Psoas muscle (tissue), 8 donors: ENCODE measurements around the gene KCNMB4. TPM values are rescaled to one million over a fixed set of nuclear protein-coding genes. Genes with fewer than 3 reads are reported as not detected.

Experiments used
- ATAC-seq, 4 donors: fragments of 200-7000 bp; cut with Tn5 transposase; one replicate each; pipeline ENCODE4 v1.9.1; 2020; ENCODE audit warnings: moderate library complexity in 3 of 4, mild to moderate bottlenecking in 2 of 4
- DNase-seq, 2 donors: peaks; one replicate each; pipeline ENCODE4 v3.0.0-alpha.2; 2020
- H3K27ac ChIP-seq: fragments of 200-600 bp; one replicate; pipeline ENCODE4 v1.8.0; 2022
- H3K27me3 ChIP-seq, 3 donors: fragments of 200-600 bp in 1 of 3; one replicate each; pipeline versions ENCODE4 v1.6.1 to v1.8.0; 2013 to 2022; ENCODE audit warnings: low read length in 2 of 3, mild to moderate bottlenecking in 2 of 3, moderate library complexity in 1 of 3; ENCODE audit not compliant: insufficient read depth in 3 of 3
- H3K36me3 ChIP-seq, 2 donors: fragments of 200-600 bp in 1 of 2; one replicate each; pipeline versions ENCODE4 v1.6.1 to v1.8.0; 2013 to 2022; ENCODE audit warnings: low read depth in 1 of 2, mild to moderate bottlenecking in 1 of 2, moderate library complexity in 1 of 2; ENCODE audit not compliant: insufficient read depth in 1 of 2
- H3K4me1 ChIP-seq: fragments of 200-600 bp; one replicate; pipeline ENCODE4 v1.8.0; 2022
- H3K4me3 ChIP-seq: fragments of 200-600 bp; one replicate; pipeline ENCODE4 v1.8.0; 2022; ENCODE audit warnings: mild to moderate bottlenecking
- H3K9me3 ChIP-seq: fragments of 200-600 bp; one replicate; pipeline ENCODE4 v1.8.0; 2022
- CTCF ChIP-seq: fragments of 200-600 bp; IDR thresholded peaks from one replicate; pipeline ENCODE4 v1.8.0; 2022; ENCODE audit warnings: antibody characterized with exemption
- WGBS, 3 donors: extraction: QIAGEN DNeasy Blood & Tissue Kit; methylation state at CpG; one replicate each; pipeline versions ENCODE4 v1.1.6 to v1.1.7; 2013; 5-methylcytosine and 5-hydroxymethylcytosine counted together
- intact Hi-C, 2 donors: fragments of 100-400 bp; cut with DNase I; formaldehyde crosslinking; loops; one replicate each; pipeline versions ENCODE4 v1.11.0 to v1.14.2; 2022
- long read RNA-seq, 2 donors: library from polyadenylated mRNA; unstranded; transcript quantifications; one replicate each; pipeline ENCODE4 v2.0.0, GENCODE V29; 2021
- polyA plus RNA-seq, 3 donors: library from polyadenylated mRNA; stranded (reverse); fragments of 200-250 nt; gene quantifications; one replicate each; pipeline ENCODE4 v1.2.3, GENCODE V29; 2013
- total RNA-seq, 4 donors: library from RNA; stranded (reverse); fragmentation: NEBNext Ultra II Directional in 2 of 4; extraction: Animal tissue kit (Norgen Biotek cat#: 25700) in 2 of 4; gene quantifications; one replicate each; pipeline versions ENCODE4 v1.2.1 to v1.2.4, GENCODE V29; 2021 to 2023
- donor health status: healthy with polysubstance abuse.
- donor health status: DM: no; HTN: no; CAD: no; lungs with moderate emphysema.
- donor health status: Bipolar disorder and iron deficiency.
- donor health status: healthy.
- donor health status: DM: yes; HTN: yes; CAD: no.
- donor health status: DM: no; HTN: no; CAD: no.
- donor health status: DM: no; HTN: no; CAD: no.
- donor health status: DM: yes; HTN: yes; CAD: no.

The KCNMB4 gene, protein sequence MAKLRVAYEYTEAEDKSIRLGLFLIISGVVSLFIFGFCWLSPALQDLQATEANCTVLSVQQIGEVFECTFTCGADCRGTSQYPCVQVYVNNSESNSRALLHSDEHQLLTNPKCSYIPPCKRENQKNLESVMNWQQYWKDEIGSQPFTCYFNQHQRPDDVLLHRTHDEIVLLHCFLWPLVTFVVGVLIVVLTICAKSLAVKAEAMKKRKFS
- total RNA-seq = 1 to 10 TPM in 1 of 4 donors, under 1 TPM in 3; 0.54 to 1.9 (median 0.62) TPM
- 1 to 10 TPM in 2 of 3 donors, under 1 TPM in 1; 0.82 to 1.3 (median 1.0) TPM for polyA plus RNA-seq
- long read RNA-seq, donor 1, full-length matches to known transcripts = 2 of 2 reads
- long read RNA-seq, donor 1, partial matches to known transcripts = 0 of 2 reads
- long read RNA-seq, donor 1, other reads (novel, unspliced or antisense) = 0 of 2 reads
- long read RNA-seq, donor 2 = 0 reads

GRCh38 chr12:70365648-70366518 lies at the start of gene KCNMB4:
Gene KCNMB4, plus strand, starts transcription at chr12:70366290. Its CDS starts 445 bp downstream, at chr12:70366735.
- Histone ChIP-seq H3K36me3 (no peaks in the 10 kb centered on the region), H3K27me3 (peaks cover 0 to 50% (median 0%) of the 10 kb centered on the region in 3 donors), H3K27ac (no peak within 1 kb of the TSS), H3K9me3 (no peaks in the 10 kb centered on the region), H3K4me1 (peaks cover 8% of the 10 kb centered on the region), H3K4me3 (peak within 1 kb of the TSS; percentile 76)
- ATAC-seq (peak; percentile 60 to 82 (median 76)), DNase-seq (peak; percentile 73 to 81)
- TF ChIP-seq CTCF = no peak
- 0 to 1% (median 0%) methylated on average over 72 to 88 of the region's 88 CpGs for WGBS, 3 donors
- intact Hi-C loops = loop anchor here in 1 of 2 donors (5.0 to 10.0 kb wide), 2 partner anchors 124 to 471 kb away; partner anchors contain the start of gene CNOT2

DNA sequence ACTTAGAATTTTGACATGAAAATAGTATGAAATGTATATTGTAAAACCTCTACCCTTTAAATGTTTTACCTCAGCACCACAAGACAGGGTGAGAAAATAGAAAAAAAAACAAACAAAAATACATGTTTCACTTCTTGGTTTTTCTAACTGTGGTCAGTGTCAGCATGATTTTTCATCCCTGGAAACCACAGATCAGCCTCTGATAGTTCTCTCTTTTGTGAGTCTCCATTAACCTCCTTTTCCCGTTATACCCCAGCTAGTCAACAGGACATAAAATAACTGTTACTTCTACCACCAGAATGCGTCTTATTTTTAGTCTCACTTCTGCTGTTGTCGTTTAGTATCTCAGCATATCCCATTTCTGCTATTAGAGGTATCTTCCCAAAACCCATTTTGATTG lies 48.3 kb upstream of the KCNMB4 start:
- WGBS, 3 donors = 47 to 76% (median 61%) methylated on average over 3 of the region's 3 CpGs
- TF ChIP-seq CTCF = no peak
- Histone ChIP-seq H3K36me3 (peaks cover 0 to 4% of the 10 kb centered on the region in 2 donors), H3K27me3 (no peaks in the 10 kb centered on the region), H3K4me3 (no peak overlapping the region), H3K27ac (no peak overlapping the region), H3K4me1 (no peaks in the 10 kb centered on the region), H3K9me3 (no peaks in the 10 kb centered on the region)
- ATAC-seq (no peak), DNase-seq (no peak)
- intact Hi-C loops = no loop called here

DNA sequence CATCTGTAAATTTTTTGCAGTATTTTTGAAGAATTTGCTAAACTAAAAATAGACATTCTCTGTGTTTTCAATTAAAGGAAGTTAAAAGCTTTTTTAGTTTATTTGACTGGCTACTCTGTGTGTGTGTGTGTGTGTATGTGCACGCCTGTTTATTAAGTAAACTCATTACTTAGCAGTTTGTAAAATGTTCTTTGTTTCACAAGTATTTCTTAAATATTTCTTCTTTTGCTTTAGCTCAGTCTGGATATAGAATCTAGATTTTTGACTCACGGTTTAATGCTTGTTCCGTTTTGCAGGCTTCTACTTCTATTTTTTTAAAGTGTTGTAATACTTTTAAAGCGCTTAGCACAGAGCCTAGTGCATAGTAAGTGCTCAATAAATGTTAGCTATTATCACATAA lies 46.5 kb upstream of the KCNMB4 start:
- ATAC-seq = no peak
- H3K27ac ChIP-seq = no peak overlapping the region
- H3K9me3 ChIP-seq = no peaks in the 10 kb centered on the region
- peaks cover 0 to 4% of the 10 kb centered on the region in 2 donors for H3K36me3 ChIP-seq
- 81 to 95% (median 81%) methylated on average over 4 of the region's 4 CpGs for WGBS, 3 donors
- no peaks in the 10 kb centered on the region for H3K4me1 ChIP-seq
- H3K4me3 ChIP-seq = no peak overlapping the region
- TF ChIP-seq CTCF = no peak
- H3K27me3 ChIP-seq = no peaks in the 10 kb centered on the region
- intact Hi-C loops = no loop called here
- no peak for DNase-seq

GRCh38 chr12:70321191-70321590 lies 44.9 kb upstream of the KCNMB4 start:
- no peaks in the 10 kb centered on the region for H3K4me1 ChIP-seq
- no peaks in the 10 kb centered on the region for H3K9me3 ChIP-seq
- no peak for TF ChIP-seq CTCF
- intact Hi-C loops = no loop called here
- 90 to 93% (median 92%) methylated on average over 2 of the region's 2 CpGs for WGBS, 3 donors
- no peak for ATAC-seq
- peaks cover 0 to 4% of the 10 kb centered on the region in 2 donors for H3K36me3 ChIP-seq
- DNase-seq = no peak
- H3K27ac ChIP-seq = no peak overlapping the region
- no peak overlapping the region for H3K4me3 ChIP-seq
- H3K27me3 ChIP-seq = no peaks in the 10 kb centered on the region
